ENCODE measurements around the gene TXNDC8. TPM values are rescaled to one million over a fixed set of nuclear protein-coding genes. Genes with fewer than 3 reads are reported as not detected.

TXNDC8 gene
- polyA plus RNA-seq, 3 donors, result not detected

DNA sequence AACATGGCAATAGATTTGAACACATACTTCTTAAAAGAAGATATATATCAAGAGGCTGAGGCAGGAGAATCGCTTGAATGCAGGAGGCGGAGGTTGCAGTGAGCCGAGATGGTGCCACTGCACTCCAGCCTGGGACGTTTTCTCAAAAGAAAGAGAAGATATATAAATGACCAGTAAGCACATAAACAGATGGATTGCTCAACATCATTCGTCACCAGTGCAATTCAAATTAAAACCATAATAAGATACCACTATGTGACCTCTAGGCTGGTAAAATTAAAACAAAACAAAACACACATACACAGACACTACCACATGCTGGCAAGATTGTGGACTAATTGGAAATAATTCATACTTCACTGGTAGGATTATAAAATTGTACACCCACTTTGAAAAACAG, 76.0 kb downstream of the TXNDC8 start:
- H4K20me1 ChIP-seq (ENCODE audit: insufficient read depth, low read length), result no peaks in the 10 kb centered on the region
- H3K27ac ChIP-seq (ENCODE audit: low read depth in 1 of 2, low read length in 2 of 2), result no peak overlapping the region
- H3K9me3 Mint-ChIP-seq, result peaks cover 0 to 8% (median 0%) of the 10 kb centered on the region in 7 donors
- no peak overlapping the region for H3K4me3 ChIP-seq (replicated peaks in 1 of 3; ENCODE audit: low read depth in 2 of 3, low read length in 3 of 3)
- no peaks in the 10 kb centered on the region for H3K27me3 ChIP-seq (ENCODE audit: control insufficient read depth in 2 of 2, insufficient read depth in 2 of 2, low read length in 2 of 2)
- H3K27me3 Mint-ChIP-seq (ENCODE audit: low read depth in 3 of 3), result peaks cover 2 to 5% (median 2%) of the 10 kb centered on the region in 3 donors
- H3K4me1 Mint-ChIP-seq, result peaks cover 27% of the 10 kb centered on the region
- H3K27ac Mint-ChIP-seq, result peak overlapping the region in 1 of 7 donors; percentile 50
- DNase-seq, result no peak
- no peak overlapping the region for H2AFZ ChIP-seq (ENCODE audit: insufficient read depth, low read depth, low read length, poor library complexity, severe bottlenecking)
- no peaks in the 10 kb centered on the region for H3K79me2 ChIP-seq (ENCODE audit: insufficient read depth, low read length)
- no peak overlapping the region for H3K4me2 ChIP-seq (replicated peaks; ENCODE audit: extremely low read depth, low read length, poor library complexity, severe bottlenecking)
- no peaks in the 10 kb centered on the region for H3K9me3 ChIP-seq (replicated peaks in 1 of 2; ENCODE audit: control insufficient read depth in 1 of 2, insufficient read depth in 1 of 2, low read length in 2 of 2)
- WGBS (ENCODE audit: insufficient coverage), result no CpG with 5 or more reads among the region's 5 CpGs
- no peaks in the 10 kb centered on the region for H3K36me3 Mint-ChIP-seq
- H3K36me3 ChIP-seq (replicated peaks in 1 of 2; ENCODE audit: control insufficient read depth in 1 of 2, insufficient read depth in 2 of 2, low read length in 2 of 2), result no peaks in the 10 kb centered on the region
- intact Hi-C loops (cut with micrococcal nuclease), result no loop called here
- peaks cover 22 to 23% of the 10 kb centered on the region in 2 donors for H3K4me1 ChIP-seq (ENCODE audit: control insufficient read depth in 1 of 2, insufficient read depth in 2 of 2, low read length in 2 of 2)
- no peak overlapping the region for H3K9ac ChIP-seq (ENCODE audit: insufficient read depth, low read length, poor library complexity, severe bottlenecking)
- TF ChIP-seq, protein P1, sequence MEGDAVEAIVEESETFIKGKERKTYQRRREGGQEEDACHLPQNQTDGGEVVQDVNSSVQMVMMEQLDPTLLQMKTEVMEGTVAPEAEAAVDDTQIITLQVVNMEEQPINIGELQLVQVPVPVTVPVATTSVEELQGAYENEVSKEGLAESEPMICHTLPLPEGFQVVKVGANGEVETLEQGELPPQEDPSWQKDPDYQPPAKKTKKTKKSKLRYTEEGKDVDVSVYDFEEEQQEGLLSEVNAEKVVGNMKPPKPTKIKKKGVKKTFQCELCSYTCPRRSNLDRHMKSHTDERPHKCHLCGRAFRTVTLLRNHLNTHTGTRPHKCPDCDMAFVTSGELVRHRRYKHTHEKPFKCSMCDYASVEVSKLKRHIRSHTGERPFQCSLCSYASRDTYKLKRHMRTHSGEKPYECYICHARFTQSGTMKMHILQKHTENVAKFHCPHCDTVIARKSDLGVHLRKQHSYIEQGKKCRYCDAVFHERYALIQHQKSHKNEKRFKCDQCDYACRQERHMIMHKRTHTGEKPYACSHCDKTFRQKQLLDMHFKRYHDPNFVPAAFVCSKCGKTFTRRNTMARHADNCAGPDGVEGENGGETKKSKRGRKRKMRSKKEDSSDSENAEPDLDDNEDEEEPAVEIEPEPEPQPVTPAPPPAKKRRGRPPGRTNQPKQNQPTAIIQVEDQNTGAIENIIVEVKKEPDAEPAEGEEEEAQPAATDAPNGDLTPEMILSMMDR (IDR thresholded peaks at IDR 0.05), result no peak
- no peak overlapping the region for H3K4me3 Mint-ChIP-seq

DNA sequence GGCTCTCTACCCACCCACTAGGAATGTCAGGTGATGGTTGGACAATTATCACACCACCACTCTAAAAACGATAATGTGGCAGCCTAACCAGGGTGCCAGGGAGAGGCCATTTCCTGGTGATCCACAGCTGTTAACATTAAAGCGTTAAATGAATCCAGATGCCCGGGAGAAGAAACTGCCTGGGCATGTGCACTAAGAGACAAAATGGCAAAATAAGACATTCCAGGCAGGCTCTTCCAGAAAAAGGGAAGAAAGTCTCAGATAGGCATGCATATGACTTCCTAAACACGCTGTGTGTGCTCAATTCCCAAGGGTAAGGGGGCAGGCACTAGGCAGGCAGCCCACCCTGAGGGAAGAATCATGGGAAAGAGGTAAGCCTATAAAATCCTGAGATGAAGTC, 76.8 kb downstream of the TXNDC8 start:
- Mint-ChIP-seq H3K4me3 (no peak overlapping the region), H3K36me3 (no peaks in the 10 kb centered on the region), H3K9me3 (peaks cover 0 to 8% (median 2%) of the 10 kb centered on the region in 7 donors), H3K27ac (no peak overlapping the region), H3K4me1 (peaks cover 27% of the 10 kb centered on the region), H3K27me3 (ENCODE audit: low read depth in 3 of 3) (peaks cover 2 to 5% (median 2%) of the 10 kb centered on the region in 3 donors)
- H4K20me1 ChIP-seq (ENCODE audit: insufficient read depth, low read length), result no peaks in the 10 kb centered on the region
- H3K36me3 ChIP-seq (replicated peaks in 1 of 2; ENCODE audit: control insufficient read depth in 1 of 2, insufficient read depth in 2 of 2, low read length in 2 of 2), result no peaks in the 10 kb centered on the region
- H3K9me3 ChIP-seq (replicated peaks in 1 of 2; ENCODE audit: control insufficient read depth in 1 of 2, insufficient read depth in 1 of 2, low read length in 2 of 2), result no peaks in the 10 kb centered on the region
- TF ChIP-seq, protein P1 (IDR thresholded peaks at IDR 0.05), result no peak
- peaks cover 4% of the 10 kb centered on the region for H3K79me2 ChIP-seq (ENCODE audit: insufficient read depth, low read length)
- DNase-seq, result no peak
- intact Hi-C loops (cut with micrococcal nuclease), result no loop called here
- H3K27ac ChIP-seq (ENCODE audit: low read depth in 1 of 2, low read length in 2 of 2), result no peak overlapping the region
- H3K4me3 ChIP-seq (replicated peaks in 1 of 3; ENCODE audit: low read depth in 2 of 3, low read length in 3 of 3), result no peak overlapping the region
- no peak overlapping the region for H3K9ac ChIP-seq (ENCODE audit: insufficient read depth, low read length, poor library complexity, severe bottlenecking)
- H2AFZ ChIP-seq (ENCODE audit: insufficient read depth, low read depth, low read length, poor library complexity, severe bottlenecking), result no peak overlapping the region
- 100% methylated on average over 3 of the region's 4 CpGs for WGBS (ENCODE audit: insufficient coverage)
- no peaks in the 10 kb centered on the region for H3K27me3 ChIP-seq (ENCODE audit: control insufficient read depth in 2 of 2, insufficient read depth in 2 of 2, low read length in 2 of 2)
- peaks cover 22 to 23% of the 10 kb centered on the region in 2 donors for H3K4me1 ChIP-seq (ENCODE audit: control insufficient read depth in 1 of 2, insufficient read depth in 2 of 2, low read length in 2 of 2)
- no peak overlapping the region for H3K4me2 ChIP-seq (replicated peaks; ENCODE audit: extremely low read depth, low read length, poor library complexity, severe bottlenecking)

All from CD14-positive monocyte (primary cell).